CD4-positive, alpha-beta memory T cell (primary cell): Measurements from ENCODE around the gene ANO1. TPM values are rescaled to one million over a fixed set of nuclear protein-coding genes. Genes with fewer than 3 reads are reported as not detected.
"Not testable (repeated sequence)": the region's sequence is repeated elsewhere in the genome, so short reads cannot be mapped to it uniquely, and the experiment has no call there.

ENCODE experiments used
- CTCF ChIA-PET: fragments of 350-600 bp; sonication (Branson Sonifier 250); formaldehyde crosslinking; loops from one replicate; lab custom pipeline; 2021; ENCODE audit warnings: inconsistent platforms; ENCODE audit not compliant: partially characterized antibody; lab: Charles Lee
- POLR2A ChIA-PET: fragments of 350-600 bp; sonication (Branson Sonifier 250); formaldehyde crosslinking; loops from one replicate; lab custom pipeline; 2021; ENCODE audit not compliant: partially characterized antibody; lab: Charles Lee
- DNase-seq, 5 donors: peaks; one replicate each; pipeline versions ENCODE4 v3.0.0 to v3.0.0-alpha.2; 2020 to 2022; ENCODE audit warnings: mixed read lengths in 1 of 5
- H3K27ac ChIP-seq: one replicate; pipeline ENCODE4 v1.7.0; 2013; ENCODE audit warnings: low read depth, low read length
- H3K27me3 ChIP-seq: 2 replicates; pipeline ENCODE4 v1.7.0; 2013; ENCODE audit warnings: mild to moderate bottlenecking, low read length, moderate library complexity; ENCODE audit not compliant: insufficient read depth
- H3K36me3 ChIP-seq: 2 replicates; pipeline ENCODE4 v1.7.0; 2013; ENCODE audit warnings: mild to moderate bottlenecking, low read length, moderate library complexity; ENCODE audit not compliant: insufficient read depth
- H3K4me1 ChIP-seq: 2 replicates; pipeline ENCODE4 v1.7.0; 2013; ENCODE audit warnings: mild to moderate bottlenecking, low read length, moderate library complexity; ENCODE audit not compliant: insufficient read depth
- H3K4me3 ChIP-seq, 2 donors: one replicate each; pipeline ENCODE4 v1.7.0; 2013; ENCODE audit warnings: low read length in 2 of 2, mild to moderate bottlenecking in 1 of 2
- H3K9me3 ChIP-seq, 2 donors: one replicate each; pipeline ENCODE4 v1.7.0; 2013; ENCODE audit warnings: low read length in 2 of 2, control low read depth in 1 of 2; ENCODE audit not compliant: control insufficient read depth in 1 of 2
- H3K27ac Mint-ChIP-seq, 7 donors: one replicate each; pipeline ENCODE4 v1.8.0; 2020 to 2021; ENCODE audit warnings: mixed read lengths in 7 of 7, mild to moderate bottlenecking in 6 of 7, inconsistent platforms in 3 of 7, moderate library complexity in 3 of 7
- H3K27me3 Mint-ChIP-seq, 2 donors: one replicate each; pipeline ENCODE4 v1.8.0; 2020 to 2021; ENCODE audit warnings: mixed read lengths in 2 of 2
- H3K36me3 Mint-ChIP-seq, 2 donors: one replicate each; pipeline ENCODE4 v1.8.0; 2020 to 2021; ENCODE audit warnings: mixed read lengths in 2 of 2, inconsistent platforms in 1 of 2, mild to moderate bottlenecking in 1 of 2
- H3K4me1 Mint-ChIP-seq, 4 donors: one replicate each; pipeline ENCODE4 v1.8.0; 2020 to 2021; ENCODE audit warnings: mixed read lengths in 4 of 4, mild to moderate bottlenecking in 1 of 4
- H3K4me3 Mint-ChIP-seq, 8 donors: one replicate each; pipeline ENCODE4 v1.8.0; 2020 to 2021; ENCODE audit warnings: mixed read lengths in 8 of 8, mild to moderate bottlenecking in 7 of 8, moderate library complexity in 6 of 8, inconsistent platforms in 3 of 8
- H3K9me3 Mint-ChIP-seq, 8 donors: one replicate each; pipeline ENCODE4 v1.8.0; 2020 to 2021; ENCODE audit warnings: mixed read lengths in 8 of 8, mild to moderate bottlenecking in 5 of 8, inconsistent platforms in 3 of 8, moderate library complexity in 1 of 8
- intact Hi-C: fragments of 100-400 bp; cut with micrococcal nuclease; formaldehyde crosslinking; loops from one replicate; pipeline ENCODE4 v1.15.1; 2023
- polyA plus RNA-seq, 2 donors: library from polyadenylated mRNA; unstranded; fragments of 300-500 nt; fragmentation: Illumina TruSeq; gene quantifications; one replicate each; pipeline ENCODE4 v1.2.3, GENCODE V29; 2021
- total RNA-seq, 2 experiments: library from RNA; stranded (reverse); gene quantifications; one replicate each; pipeline ENCODE4 v1.2.3, GENCODE V29; 2021

ANO1 gene
- total and polyA plus RNA-seq, 4 experiments from 2014 or later = not detected

DNA sequence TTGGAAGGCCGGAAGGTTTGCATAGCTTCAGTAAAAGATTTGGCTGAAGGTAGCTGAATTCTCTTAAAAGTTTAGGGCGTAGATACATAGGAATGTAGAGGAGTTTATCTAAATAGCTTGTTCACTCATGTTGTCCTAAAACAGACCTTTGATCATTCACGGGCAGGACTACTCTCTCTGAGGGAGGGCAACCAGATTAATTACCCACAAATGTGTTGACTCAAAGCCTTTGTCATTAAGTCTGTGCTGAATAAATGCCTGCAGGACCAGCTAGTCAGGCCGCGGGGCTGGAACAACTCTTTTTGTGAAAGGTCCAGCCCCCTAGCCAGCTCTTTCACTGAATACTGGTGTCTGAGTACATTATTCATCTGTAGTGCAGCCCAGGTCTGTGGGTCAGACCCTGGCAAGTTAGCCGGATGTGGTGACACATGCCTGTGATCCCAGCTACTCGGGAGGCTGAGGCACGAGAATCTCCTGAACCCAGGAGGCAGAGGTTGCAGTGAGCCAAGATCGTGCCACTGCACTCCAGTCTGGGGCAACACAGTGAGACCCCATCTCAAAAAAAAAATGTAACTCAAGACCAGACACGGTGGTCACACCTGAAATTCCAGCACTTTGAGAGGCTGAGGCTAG lies 122.2 kb downstream of the ANO1 start:
- H3K27me3 ChIP-seq = no peaks in the 10 kb centered on the region
- H3K9me3 Mint-ChIP-seq = no peaks in the 10 kb centered on the region
- H3K27ac ChIP-seq = no peak overlapping the region
- peaks cover 2 to 3% of the 10 kb centered on the region in 2 donors for H3K27me3 Mint-ChIP-seq
- peaks cover 23% of the 10 kb centered on the region for H3K4me1 ChIP-seq
- no peak overlapping the region for H3K4me3 Mint-ChIP-seq
- CTCF ChIA-PET = interaction anchor here (1.3 to 2.1 kb wide), 2 partner anchors 8 to 281 kb away, joined by 3 to 7 read pairs; no protein-coding TSS in a partner anchor
- peaks cover 0 to 19% of the 10 kb centered on the region in 2 donors for H3K36me3 Mint-ChIP-seq
- H3K4me3 ChIP-seq = no peak overlapping the region
- peaks cover 6% of the 10 kb centered on the region for H3K36me3 ChIP-seq
- DNase-seq = no peak
- H3K4me1 Mint-ChIP-seq = peaks cover 14 to 28% (median 22%) of the 10 kb centered on the region in 4 donors
- intact Hi-C loops = loop anchor here (5.0 kb wide), 2 partner anchors 523 to 1252 kb away; partner anchors contain the start of genes LTO1 and NADSYN1
- POLR2A ChIA-PET = no interaction called here
- H3K27ac Mint-ChIP-seq = peak overlapping the region in 2 of 7 donors; percentile 9 to 12
- no peaks in the 10 kb centered on the region for H3K9me3 ChIP-seq

DNA sequence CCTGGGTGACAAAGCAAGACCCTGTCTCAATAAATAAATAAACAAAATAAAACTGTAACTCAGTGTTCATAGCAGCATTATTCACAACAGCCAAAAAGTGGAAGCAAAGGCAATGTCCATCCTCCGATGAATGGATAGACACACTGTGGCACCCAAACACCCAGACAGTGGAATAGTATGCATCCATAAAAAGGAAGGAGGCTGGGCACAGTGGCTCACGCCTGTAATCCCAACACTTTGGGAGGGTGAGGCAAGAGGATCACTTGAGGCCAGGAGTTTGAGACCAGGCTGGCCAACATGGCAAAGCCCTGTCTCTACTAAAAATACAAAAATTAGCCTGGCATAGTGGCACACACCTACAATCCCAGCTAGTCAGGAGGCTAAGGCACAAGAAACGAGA lies 122.9 kb downstream of the ANO1 start:
- Mint-ChIP-seq H3K27ac (peak overlapping the region in 2 of 7 donors; percentile 56 to 100), H3K4me3 (peak overlapping the region in 1 of 8 donors; percentile 46), H3K36me3 (peaks cover 7 to 26% of the 10 kb centered on the region in 2 donors), H3K4me1 (peaks cover 20 to 34% (median 29%) of the 10 kb centered on the region in 4 donors)
- POLR2A ChIA-PET, H3K9me3 ChIP-seq, H3K27me3 Mint-ChIP-seq, H3K4me3 ChIP-seq, H3K36me3 ChIP-seq, H3K9me3 Mint-ChIP-seq, DNase-seq, H3K27me3 ChIP-seq, H3K27ac ChIP-seq: not testable (repeated sequence)
- H3K4me1 ChIP-seq = peaks cover 30% of the 10 kb centered on the region
- CTCF ChIA-PET = interaction anchor here (1.0 to 2.1 kb wide), 3 partner anchors 9 to 282 kb away, joined by 3 to 7 read pairs (median 3); no protein-coding TSS in a partner anchor
- intact Hi-C loops = loop anchor here (5.0 kb wide), 2 partner anchors 524 to 1251 kb away; partner anchors contain the start of genes LTO1 and NADSYN1

DNA sequence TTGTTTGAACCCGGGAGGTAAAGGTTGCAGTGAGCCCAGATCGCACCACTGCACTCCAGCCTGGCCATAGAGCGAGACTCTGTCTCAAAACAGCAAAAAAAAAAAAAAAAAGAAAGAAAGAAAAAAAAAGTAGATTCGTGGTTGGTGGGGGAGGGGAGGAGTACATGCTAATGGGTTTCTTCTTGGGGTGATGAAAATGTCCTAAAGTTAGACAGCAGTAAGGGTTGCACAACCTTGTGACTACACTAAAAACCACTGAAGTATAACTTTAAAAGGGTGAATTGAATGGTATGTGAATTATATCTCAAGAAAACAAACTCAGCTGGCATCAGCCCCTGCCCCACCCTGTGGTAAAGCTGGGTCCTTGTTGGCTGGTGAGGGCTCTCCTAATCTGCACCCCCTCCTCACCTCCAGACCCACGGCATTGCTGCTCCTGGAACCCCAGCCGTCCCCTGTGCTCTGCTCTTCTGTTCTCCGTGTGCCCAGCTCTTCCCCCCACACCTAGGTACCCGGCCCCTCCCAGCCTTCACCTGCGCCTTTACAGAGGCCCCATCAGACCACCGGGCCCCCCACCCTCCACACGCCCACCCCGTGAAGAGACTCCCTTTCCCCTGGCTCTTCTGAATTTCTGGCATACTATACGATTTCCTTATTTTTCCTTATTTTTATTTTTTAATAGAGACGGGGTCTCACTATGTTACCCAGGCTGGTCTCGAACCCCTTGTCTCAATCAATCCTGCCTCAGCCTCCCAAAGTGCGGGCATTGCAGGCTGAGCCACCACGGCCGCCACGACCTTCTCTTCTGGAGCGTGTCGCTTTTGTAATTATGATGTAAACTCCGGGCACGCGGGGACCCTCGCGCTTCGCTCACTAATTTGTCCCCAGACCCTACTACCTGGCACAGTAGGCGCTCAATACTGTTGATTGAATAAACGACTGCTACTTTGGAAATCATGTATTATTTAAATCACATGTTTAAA lies 124.1 kb downstream of the ANO1 start:
- peaks cover 15 to 37% of the 10 kb centered on the region in 2 donors for H3K36me3 Mint-ChIP-seq
- ChIA-PET POLR2A (interaction anchor here (1.0 to 2.1 kb wide), 2 partner anchors 27 to 69 kb away, joined by 3 to 22 read pairs; partner anchors contain the start of gene PPFIA1), CTCF (interaction anchor here (1.0 kb wide), 1 partner anchor 10 kb away, joined by 3 read pairs; no protein-coding TSS in a partner anchor)
- H3K4me3 Mint-ChIP-seq = peak overlapping the region; percentile 88 to 97 (median 92)
- DNase-seq = no peak
- no peaks in the 10 kb centered on the region for H3K27me3 ChIP-seq
- intact Hi-C loops = loop anchor here (5.0 kb wide), 2 partner anchors 525 to 1250 kb away; partner anchors contain the start of genes LTO1 and NADSYN1
- peak overlapping the region; percentile 95 for H3K27ac ChIP-seq
- no peaks in the 10 kb centered on the region for H3K9me3 Mint-ChIP-seq
- no peaks in the 10 kb centered on the region for H3K27me3 Mint-ChIP-seq
- H3K27ac Mint-ChIP-seq = peak overlapping the region; percentile 81 to 100 (median 92)
- H3K36me3 ChIP-seq = peaks cover 20% of the 10 kb centered on the region
- H3K4me1 Mint-ChIP-seq = peaks cover 22 to 45% (median 33%) of the 10 kb centered on the region in 4 donors
- peaks cover 41% of the 10 kb centered on the region for H3K4me1 ChIP-seq
- no peaks in the 10 kb centered on the region for H3K9me3 ChIP-seq
- H3K4me3 ChIP-seq = peak overlapping the region; percentile 38 to 100

DNA sequence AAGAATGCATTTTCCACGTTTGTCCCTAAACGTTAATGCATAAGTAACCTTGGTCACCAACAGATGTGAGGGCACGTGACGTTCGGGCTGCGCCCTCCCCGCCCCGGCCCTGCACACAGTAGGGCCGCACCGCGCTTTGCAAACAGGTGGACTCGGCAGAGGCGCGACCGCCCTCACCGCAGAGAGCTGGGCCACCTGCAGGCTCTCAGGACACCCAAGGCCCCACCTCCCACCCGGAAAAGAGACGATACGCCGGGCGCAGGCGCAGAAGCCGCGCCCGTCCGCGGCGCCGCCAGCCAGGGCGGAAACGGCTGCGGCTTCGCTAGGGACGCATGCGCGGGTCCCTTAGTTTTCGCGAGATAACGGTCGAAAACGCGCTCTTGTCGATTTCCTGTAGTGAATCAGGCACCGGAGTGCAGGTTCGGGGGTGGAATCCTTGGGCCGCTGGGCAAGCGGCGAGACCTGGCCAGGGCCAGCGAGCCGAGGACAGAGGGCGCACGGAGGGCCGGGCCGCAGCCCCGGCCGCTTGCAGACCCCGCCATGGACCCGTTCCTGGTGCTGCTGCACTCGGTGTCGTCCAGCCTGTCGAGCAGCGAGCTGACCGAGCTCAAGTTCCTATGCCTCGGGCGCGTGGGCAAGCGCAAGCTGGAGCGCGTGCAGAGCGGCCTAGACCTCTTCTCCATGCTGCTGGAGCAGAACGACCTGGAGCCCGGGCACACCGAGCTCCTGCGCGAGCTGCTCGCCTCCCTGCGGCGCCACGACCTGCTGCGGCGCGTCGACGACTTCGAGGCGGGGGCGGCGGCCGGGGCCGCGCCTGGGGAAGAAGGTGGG lies 125.0 kb downstream of the ANO1 start, which contains the start of gene FADD:
Gene FADD, plus strand, starts transcription at position 377 of the 831 bp plus-strand sequence. Its CDS starts 164 bp downstream, at position 541.
- CTCF ChIA-PET = interaction anchor here (1.0 kb wide), 1 partner anchor 65 kb away, joined by 3 read pairs; no protein-coding TSS in a partner anchor
- Histone ChIP-seq H3K4me1 (peaks cover 48% of the 10 kb centered on the region), H3K27ac (peak within 1 kb of the TSS; percentile 95), H3K4me3 (peak within 1 kb of the TSS; percentile 90 to 100), H3K9me3 (no peaks in the 10 kb centered on the region), H3K27me3 (no peaks in the 10 kb centered on the region), H3K36me3 (peaks cover 25% of the 10 kb centered on the region)
- Mint-ChIP-seq H3K9me3 (no peaks in the 10 kb centered on the region), H3K27ac (peak within 1 kb of the TSS; percentile 95 to 100 (median 98)), H3K27me3 (no peaks in the 10 kb centered on the region), H3K36me3 (peaks cover 17 to 43% of the 10 kb centered on the region in 2 donors), H3K4me3 (peak within 1 kb of the TSS; percentile 91 to 97 (median 96)), H3K4me1 (peaks cover 24 to 51% (median 36%) of the 10 kb centered on the region in 4 donors)
- intact Hi-C loops = loop anchor here (1.0 to 5.0 kb wide), 3 partner anchors 67 to 1249 kb away; partner anchors contain the start of genes LTO1, NADSYN1 and PPFIA1
- POLR2A ChIA-PET = interaction anchor here (0.5 to 2.1 kb wide), 5 partner anchors 9 to 70 kb away, joined by 3 to 22 read pairs (median 3); partner anchors contain the start of gene PPFIA1
- DNase-seq = peak; percentile 90 to 92 (median 90)

DNA sequence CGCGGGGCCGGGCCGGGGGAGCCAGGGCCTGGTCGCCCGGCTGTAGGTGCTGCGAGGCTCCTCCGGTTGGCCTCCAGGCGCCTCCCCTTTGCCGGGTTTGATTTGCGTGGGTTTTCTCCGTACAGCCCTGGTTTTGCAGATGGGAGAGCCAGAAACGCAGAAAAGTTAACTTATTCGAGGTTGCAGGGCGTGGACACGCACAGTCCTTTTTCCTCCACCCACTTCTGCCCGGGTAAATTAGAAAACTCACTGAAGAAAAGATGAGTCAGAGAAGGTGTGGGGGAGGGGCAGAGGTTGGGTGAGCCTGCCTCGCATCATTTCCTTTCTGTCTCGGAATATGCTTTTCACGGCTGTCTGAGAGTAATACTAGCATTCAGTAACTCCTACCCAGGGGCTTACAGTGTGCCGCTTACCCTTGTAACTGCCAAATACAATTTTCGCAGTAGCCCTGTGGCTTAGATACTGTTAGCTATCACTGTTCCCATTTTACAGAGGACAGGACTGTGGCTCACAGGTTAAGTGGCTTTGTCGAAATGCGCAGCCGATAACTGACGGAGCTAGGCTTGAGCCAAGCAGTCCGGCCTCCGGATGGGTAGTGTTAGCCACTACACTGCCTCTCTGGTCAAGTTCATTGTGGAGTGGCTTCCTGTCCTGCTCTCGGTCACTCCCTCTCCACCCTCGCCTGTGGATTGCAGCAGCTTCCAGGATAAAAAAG lies 125.8 kb downstream of the ANO1 start:
- H3K4me3 Mint-ChIP-seq = peak overlapping the region; percentile 91 to 97 (median 96)
- CTCF ChIA-PET = interaction anchor here (1.0 to 1.9 kb wide), 3 partner anchors 8 to 67 kb away, joined by 3 to 5 read pairs (median 4); no protein-coding TSS in a partner anchor
- no peaks in the 10 kb centered on the region for H3K9me3 ChIP-seq
- peak overlapping the region; percentile 95 for H3K27ac ChIP-seq
- H3K27me3 ChIP-seq = no peaks in the 10 kb centered on the region
- peak overlapping the region; percentile 90 to 100 for H3K4me3 ChIP-seq
- peaks cover 27 to 57% (median 42%) of the 10 kb centered on the region in 4 donors for H3K4me1 Mint-ChIP-seq
- peak overlapping the region; percentile 95 to 100 (median 98) for H3K27ac Mint-ChIP-seq
- peaks cover 32% of the 10 kb centered on the region for H3K36me3 ChIP-seq
- H3K36me3 Mint-ChIP-seq = peaks cover 23 to 49% of the 10 kb centered on the region in 2 donors
- H3K27me3 Mint-ChIP-seq = no peaks in the 10 kb centered on the region
- DNase-seq = peak; percentile 84 to 97 (median 86)
- POLR2A ChIA-PET = interaction anchor here (0.7 to 2.1 kb wide), 5 partner anchors 8 to 69 kb away, joined by 3 to 22 read pairs (median 3); partner anchors contain the start of gene PPFIA1
- no peaks in the 10 kb centered on the region for H3K9me3 Mint-ChIP-seq
- intact Hi-C loops = loop anchor here (1.0 to 5.0 kb wide), 3 partner anchors 66 to 1248 kb away; partner anchors contain the start of genes LTO1, NADSYN1 and PPFIA1
- H3K4me1 ChIP-seq = peaks cover 48% of the 10 kb centered on the region
